Measurements from ENCODE around the gene HHATL. TPM values are rescaled to one million over a fixed set of nuclear protein-coding genes. Genes with fewer than 3 reads are reported as not detected.

Gene HHATL
- total RNA-seq, 1 experiment from 2014 or later, result not detected

DNA sequence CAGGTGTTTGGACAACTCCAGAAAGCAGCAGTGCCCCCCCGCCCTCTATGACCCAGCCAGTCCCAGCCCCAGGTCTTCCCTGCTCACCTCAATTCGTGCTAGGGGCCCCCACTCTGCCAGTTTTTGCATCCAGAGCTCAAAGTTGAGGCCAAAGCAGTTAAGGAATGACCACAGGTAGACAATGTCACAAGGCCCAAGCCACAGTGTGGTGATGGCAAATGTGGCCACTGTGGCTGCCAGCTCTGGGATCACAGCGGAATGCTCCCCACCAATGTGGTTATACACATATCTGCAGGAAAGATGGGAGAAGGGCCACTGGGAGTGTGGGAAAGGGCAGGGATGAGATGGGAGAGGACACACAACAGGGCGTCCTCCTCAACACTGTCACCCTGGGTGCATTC lies 9.1 kb downstream of the HHATL start:
- ATAC-seq, result no peak
- CTCF ChIA-PET, result no interaction called here
- H3K27me3 ChIP-seq (ENCODE audit: control insufficient read depth, insufficient read depth, low read length), result no peaks in the 10 kb centered on the region
- TF ChIP-seq SIN3A (IDR thresholded peaks at IDR 0.05; ENCODE audit: borderline replicate concordance, insufficient read depth, low read depth, low read length), result no peak
- TF ChIP-seq, protein P1, sequence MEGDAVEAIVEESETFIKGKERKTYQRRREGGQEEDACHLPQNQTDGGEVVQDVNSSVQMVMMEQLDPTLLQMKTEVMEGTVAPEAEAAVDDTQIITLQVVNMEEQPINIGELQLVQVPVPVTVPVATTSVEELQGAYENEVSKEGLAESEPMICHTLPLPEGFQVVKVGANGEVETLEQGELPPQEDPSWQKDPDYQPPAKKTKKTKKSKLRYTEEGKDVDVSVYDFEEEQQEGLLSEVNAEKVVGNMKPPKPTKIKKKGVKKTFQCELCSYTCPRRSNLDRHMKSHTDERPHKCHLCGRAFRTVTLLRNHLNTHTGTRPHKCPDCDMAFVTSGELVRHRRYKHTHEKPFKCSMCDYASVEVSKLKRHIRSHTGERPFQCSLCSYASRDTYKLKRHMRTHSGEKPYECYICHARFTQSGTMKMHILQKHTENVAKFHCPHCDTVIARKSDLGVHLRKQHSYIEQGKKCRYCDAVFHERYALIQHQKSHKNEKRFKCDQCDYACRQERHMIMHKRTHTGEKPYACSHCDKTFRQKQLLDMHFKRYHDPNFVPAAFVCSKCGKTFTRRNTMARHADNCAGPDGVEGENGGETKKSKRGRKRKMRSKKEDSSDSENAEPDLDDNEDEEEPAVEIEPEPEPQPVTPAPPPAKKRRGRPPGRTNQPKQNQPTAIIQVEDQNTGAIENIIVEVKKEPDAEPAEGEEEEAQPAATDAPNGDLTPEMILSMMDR (IDR thresholded peaks at IDR 0.05), result no peak
- TF ChIP-seq, protein P2, sequence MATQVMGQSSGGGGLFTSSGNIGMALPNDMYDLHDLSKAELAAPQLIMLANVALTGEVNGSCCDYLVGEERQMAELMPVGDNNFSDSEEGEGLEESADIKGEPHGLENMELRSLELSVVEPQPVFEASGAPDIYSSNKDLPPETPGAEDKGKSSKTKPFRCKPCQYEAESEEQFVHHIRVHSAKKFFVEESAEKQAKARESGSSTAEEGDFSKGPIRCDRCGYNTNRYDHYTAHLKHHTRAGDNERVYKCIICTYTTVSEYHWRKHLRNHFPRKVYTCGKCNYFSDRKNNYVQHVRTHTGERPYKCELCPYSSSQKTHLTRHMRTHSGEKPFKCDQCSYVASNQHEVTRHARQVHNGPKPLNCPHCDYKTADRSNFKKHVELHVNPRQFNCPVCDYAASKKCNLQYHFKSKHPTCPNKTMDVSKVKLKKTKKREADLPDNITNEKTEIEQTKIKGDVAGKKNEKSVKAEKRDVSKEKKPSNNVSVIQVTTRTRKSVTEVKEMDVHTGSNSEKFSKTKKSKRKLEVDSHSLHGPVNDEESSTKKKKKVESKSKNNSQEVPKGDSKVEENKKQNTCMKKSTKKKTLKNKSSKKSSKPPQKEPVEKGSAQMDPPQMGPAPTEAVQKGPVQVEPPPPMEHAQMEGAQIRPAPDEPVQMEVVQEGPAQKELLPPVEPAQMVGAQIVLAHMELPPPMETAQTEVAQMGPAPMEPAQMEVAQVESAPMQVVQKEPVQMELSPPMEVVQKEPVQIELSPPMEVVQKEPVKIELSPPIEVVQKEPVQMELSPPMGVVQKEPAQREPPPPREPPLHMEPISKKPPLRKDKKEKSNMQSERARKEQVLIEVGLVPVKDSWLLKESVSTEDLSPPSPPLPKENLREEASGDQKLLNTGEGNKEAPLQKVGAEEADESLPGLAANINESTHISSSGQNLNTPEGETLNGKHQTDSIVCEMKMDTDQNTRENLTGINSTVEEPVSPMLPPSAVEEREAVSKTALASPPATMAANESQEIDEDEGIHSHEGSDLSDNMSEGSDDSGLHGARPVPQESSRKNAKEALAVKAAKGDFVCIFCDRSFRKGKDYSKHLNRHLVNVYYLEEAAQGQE (IDR thresholded peaks at IDR 0.05; ENCODE audit: insufficient read depth in 1 of 2, low read depth in 2 of 2, low read length in 1 of 2), result no peak
- TF ChIP-seq POLR2AphosphoS5 (IDR thresholded peaks at IDR 0.05; ENCODE audit: low read depth, low read length), result no peak
- no peak for TF ChIP-seq TCF7L2 (IDR thresholded peaks at IDR 0.05; ENCODE audit: low read depth, low read length)
- intact Hi-C loops (cut with micrococcal nuclease; ENCODE audit: unreplicated experiment), result no loop called here
- no peaks in the 10 kb centered on the region for H3K9me3 ChIP-seq (ENCODE audit: control insufficient read depth, insufficient read depth, low read depth, low read length)
- H3K27ac ChIP-seq (ENCODE audit: low read length), result no peak overlapping the region
- BruUV-seq (replicated peaks), result no TSS peak
- DNase-seq (ENCODE audit: low read depth, low spot score), result no peak
- no peak overlapping the region for H3K4me3 ChIP-seq (ENCODE audit: low read depth in 2 of 2, low read length in 2 of 2)
- POLR2A ChIA-PET, result no interaction called here
- H3K36me3 ChIP-seq (ENCODE audit: control insufficient read depth, insufficient read depth, low read length), result no peaks in the 10 kb centered on the region
- H3K4me1 ChIP-seq (ENCODE audit: control insufficient read depth, insufficient read depth, low read length), result no peaks in the 10 kb centered on the region
- in situ Hi-C loops (cut with HindIII; ENCODE audit: low pct_unique_long_range_greater_than_20kb, low sequenced_read_pairs), result no loop called here

DNA sequence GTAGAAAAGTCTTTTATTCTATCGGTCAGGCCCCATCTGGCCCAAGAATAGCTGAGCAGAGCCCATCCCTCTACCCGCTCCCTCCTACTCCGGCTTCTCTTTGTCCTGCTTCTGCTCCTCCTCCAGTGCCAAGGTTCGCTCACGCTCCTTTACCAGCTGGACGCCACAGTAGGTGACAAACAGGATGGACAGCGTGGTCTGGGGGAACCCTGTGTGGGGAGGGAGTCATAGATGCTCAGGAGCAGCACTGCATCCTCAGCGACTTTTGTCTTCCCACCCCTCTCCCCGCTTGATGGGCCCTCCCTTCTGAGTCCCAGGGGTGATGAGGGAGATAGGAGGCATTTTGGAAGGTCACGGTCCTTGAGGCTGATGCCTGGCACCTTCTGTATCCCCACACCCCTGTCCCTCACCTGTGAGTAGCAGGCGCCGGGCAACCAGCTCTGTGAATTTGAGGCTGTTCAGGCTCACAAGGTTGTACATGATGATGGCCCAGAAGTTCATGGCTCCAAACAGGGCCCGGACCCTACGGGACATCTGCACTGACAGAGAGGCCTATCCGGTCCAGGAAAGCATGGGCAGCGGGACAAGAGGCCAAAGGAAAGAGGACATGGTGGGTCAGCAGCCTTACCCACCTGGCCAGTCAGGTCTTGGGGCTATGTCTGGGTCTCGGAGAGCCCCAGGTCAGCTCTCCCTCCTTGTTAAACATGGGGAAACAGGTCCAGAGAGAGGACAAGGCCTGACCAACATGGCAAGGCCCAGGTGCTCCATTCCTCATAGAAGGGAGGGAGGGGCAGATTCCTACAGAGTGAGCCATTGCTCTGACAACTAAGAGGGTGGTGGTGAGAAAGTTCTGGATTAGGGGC lies 9.7 kb downstream of the HHATL start:
- no TSS peak for BruUV-seq (replicated peaks)
- in situ Hi-C loops (cut with HindIII; ENCODE audit: low pct_unique_long_range_greater_than_20kb, low sequenced_read_pairs) (no loop called here), intact Hi-C loops (cut with micrococcal nuclease; ENCODE audit: unreplicated experiment) (no loop called here)
- DNase-seq (ENCODE audit: low read depth, low spot score) (no peak), ATAC-seq (no peak)
- Histone ChIP-seq H3K9me3 (ENCODE audit: control insufficient read depth, insufficient read depth, low read depth, low read length) (no peaks in the 10 kb centered on the region), H3K27ac (ENCODE audit: low read length) (no peak overlapping the region), H3K36me3 (ENCODE audit: control insufficient read depth, insufficient read depth, low read length) (no peaks in the 10 kb centered on the region), H3K27me3 (ENCODE audit: control insufficient read depth, insufficient read depth, low read length) (no peaks in the 10 kb centered on the region), H3K4me1 (ENCODE audit: control insufficient read depth, insufficient read depth, low read length) (no peaks in the 10 kb centered on the region), H3K4me3 (ENCODE audit: low read depth in 2 of 2, low read length in 2 of 2) (no peak overlapping the region)
- ChIA-PET CTCF (no interaction called here), POLR2A (no interaction called here)
- TF ChIP-seq POLR2AphosphoS5 (IDR thresholded peaks at IDR 0.05; ENCODE audit: low read depth, low read length) (no peak), SIN3A (IDR thresholded peaks at IDR 0.05; ENCODE audit: borderline replicate concordance, insufficient read depth, low read depth, low read length) (no peak), TCF7L2 (IDR thresholded peaks at IDR 0.05; ENCODE audit: low read depth, low read length) (no peak)
- TF ChIP-seq, protein P1 (IDR thresholded peaks at IDR 0.05), result no peak
- TF ChIP-seq, protein P2 (IDR thresholded peaks at IDR 0.05; ENCODE audit: insufficient read depth in 1 of 2, low read depth in 2 of 2, low read length in 1 of 2), result no peak

All from Panc1 (cell line).